Measurements from ENCODE around the gene LDLRAD3.

The LDLRAD3 gene

GRCh38 chr11:35969089-35970042 lies 25.5 kb downstream of the LDLRAD3 start:
- H3K27ac ChIP-seq (ENCODE audit: low read depth, low read length), result no peak overlapping the region
- TF ChIP-seq EZH2phosphoT487 (IDR thresholded peaks at IDR 0.05; ENCODE audit: borderline replicate concordance, low read length) (no peak), CTCF (IDR thresholded peaks at IDR 0.05; ENCODE audit: low read depth, low read length, poor library complexity, severe bottlenecking) (no peak)
- H3K27me3 ChIP-seq (ENCODE audit: control insufficient read depth, low read length), result no peaks in the 10 kb centered on the region
- no peaks in the 10 kb centered on the region for H4K20me1 ChIP-seq (ENCODE audit: control insufficient read depth, insufficient read depth, low read depth, low read length)
- H3K9me2 ChIP-seq (replicated peaks; ENCODE audit: control insufficient read depth, low read length), result no peaks in the 10 kb centered on the region
- no peaks in the 10 kb centered on the region for H3F3A ChIP-seq (ENCODE audit: control insufficient read depth, insufficient read depth)
- H3K4me1 ChIP-seq (ENCODE audit: control insufficient read depth, low read length), result no peaks in the 10 kb centered on the region
- H3K36me3 ChIP-seq (ENCODE audit: control insufficient read depth, low read length), result no peaks in the 10 kb centered on the region
- H3K4me2 ChIP-seq (ENCODE audit: low read length), result no peak overlapping the region
- H3K4me3 ChIP-seq (ENCODE audit: low read length), result no peak overlapping the region
- no peaks in the 10 kb centered on the region for H3K79me2 ChIP-seq (ENCODE audit: control insufficient read depth, low read length)
- no peaks in the 10 kb centered on the region for H3K9me3 ChIP-seq (ENCODE audit: control insufficient read depth, insufficient read depth, low read length)

- no peaks in the 10 kb centered on the region for H3K36me3 ChIP-seq (ENCODE audit: control insufficient read depth, low read length)
- no peak overlapping the region for H3K4me2 ChIP-seq (ENCODE audit: low read length)
- no peaks in the 10 kb centered on the region for H3K9me3 ChIP-seq (ENCODE audit: control insufficient read depth, insufficient read depth, low read length)
- no peaks in the 10 kb centered on the region for H3K4me1 ChIP-seq (ENCODE audit: control insufficient read depth, low read length)
- no peaks in the 10 kb centered on the region for H3K27me3 ChIP-seq (ENCODE audit: control insufficient read depth, low read length)
- no peaks in the 10 kb centered on the region for H3K79me2 ChIP-seq (ENCODE audit: control insufficient read depth, low read length)
- no peaks in the 10 kb centered on the region for H4K20me1 ChIP-seq (ENCODE audit: control insufficient read depth, insufficient read depth, low read depth, low read length)
- no peaks in the 10 kb centered on the region for H3K9me2 ChIP-seq (replicated peaks; ENCODE audit: control insufficient read depth, low read length)
- H3K27ac ChIP-seq (ENCODE audit: low read depth, low read length), result no peak overlapping the region
- H3F3A ChIP-seq (ENCODE audit: control insufficient read depth, insufficient read depth), result no peaks in the 10 kb centered on the region
- TF ChIP-seq CTCF (IDR thresholded peaks at IDR 0.05; ENCODE audit: low read depth, low read length, poor library complexity, severe bottlenecking) (no peak), EZH2phosphoT487 (IDR thresholded peaks at IDR 0.05; ENCODE audit: borderline replicate concordance, low read length) (no peak)
- no peak overlapping the region for H3K4me3 ChIP-seq (ENCODE audit: low read length)
These were observed 26.6 kb downstream of the LDLRAD3 start for GRCh38 chr11:35970445-35970844.

GRCh38 chr11:35971841-35972422 lies 28.1 kb downstream of the LDLRAD3 start:
- H3K36me3 ChIP-seq (ENCODE audit: control insufficient read depth, low read length), result no peaks in the 10 kb centered on the region
- TF ChIP-seq CTCF (IDR thresholded peaks at IDR 0.05; ENCODE audit: low read depth, low read length, poor library complexity, severe bottlenecking), result no peak
- no peak for TF ChIP-seq EZH2phosphoT487 (IDR thresholded peaks at IDR 0.05; ENCODE audit: borderline replicate concordance, low read length)
- no peaks in the 10 kb centered on the region for H3K9me2 ChIP-seq (replicated peaks; ENCODE audit: control insufficient read depth, low read length)
- no peaks in the 10 kb centered on the region for H3K9me3 ChIP-seq (ENCODE audit: control insufficient read depth, insufficient read depth, low read length)
- H3K4me3 ChIP-seq (ENCODE audit: low read length), result no peak overlapping the region
- H3K79me2 ChIP-seq (ENCODE audit: control insufficient read depth, low read length), result no peaks in the 10 kb centered on the region
- H3K4me1 ChIP-seq (ENCODE audit: control insufficient read depth, low read length), result no peaks in the 10 kb centered on the region
- H3F3A ChIP-seq (ENCODE audit: control insufficient read depth, insufficient read depth), result no peaks in the 10 kb centered on the region
- no peaks in the 10 kb centered on the region for H4K20me1 ChIP-seq (ENCODE audit: control insufficient read depth, insufficient read depth, low read depth, low read length)
- no peak overlapping the region for H3K4me2 ChIP-seq (ENCODE audit: low read length)
- H3K27me3 ChIP-seq (ENCODE audit: control insufficient read depth, low read length), result no peaks in the 10 kb centered on the region
- no peak overlapping the region for H3K27ac ChIP-seq (ENCODE audit: low read depth, low read length)

All from DOHH2 (cell line).